ENCODE data around the gene NHSL1.

GRCh38 chr6:138377844-138378243, 121.5 kb downstream of the NHSL1 start, which contains the start of gene SMIM28:
- TF ChIP-seq CTCF (IDR thresholded peaks at IDR 0.05) (no peak), POLR2A (IDR thresholded peaks at IDR 0.05) (no peak)

Measured in prostate gland (tissue), 2 donors.